OCI-LY7 (cell line): ENCODE measurements around the gene PDILT. TPM values are rescaled to one million over a fixed set of nuclear protein-coding genes. Genes with fewer than 3 reads are reported as not detected.

Source experiments
- BruUV-seq: library from RNA; stranded (reverse); fragments of 400-500 nt; replicated peaks from 2 replicates; lab custom pipeline; 2021; lab: Mats Ljungman, UMichigan
- CTCF ChIA-PET: fragments of 300-600 bp; sonication (Branson Sonifier 250); formaldehyde crosslinking; loops from one replicate; lab custom pipeline; 2022; ENCODE audit warnings: antibody characterized with exemption; ENCODE audit not compliant: unreplicated experiment; lab: Charles Lee
- POLR2A ChIA-PET: fragments of 300-600 bp; sonication (Branson Sonifier 250); formaldehyde crosslinking; loops from one replicate; lab custom pipeline; 2022; ENCODE audit warnings: antibody characterized with exemption; lab: Charles Lee
- DNase-seq: peaks from one replicate; pipeline ENCODE4 v3.0.0-alpha.2; 2015; ENCODE audit warnings: low spot score
- H2AFZ ChIP-seq: fragments of 200-600 bp; sonication (generic), shearing (Covaris generic); 2 replicates; pipeline ENCODE4 v1.6.1; 2014; ENCODE audit warnings: mild to moderate bottlenecking, antibody characterized with exemption, low read length, moderate library complexity
- H3K27ac ChIP-seq: fragments of 200-600 bp; sonication (generic); 2 replicates; pipeline ENCODE4 v1.5.1; 2014; ENCODE audit warnings: mixed run types, low read depth, mild to moderate bottlenecking, moderate library complexity, low read length, inconsistent platforms; ENCODE audit not compliant: poor library complexity, severe bottlenecking
- H3K36me3 ChIP-seq: fragments of 200-600 bp; sonication (generic); 2 replicates; pipeline ENCODE4 v1.6.1; 2014; ENCODE audit warnings: mild to moderate bottlenecking, antibody characterized with exemption, low read length, moderate library complexity, mixed read lengths; ENCODE audit not compliant: insufficient read depth
- H3K4me1 ChIP-seq: fragments of 200-600 bp; sonication (generic); 2 replicates; pipeline ENCODE4 v1.5.1; 2014; ENCODE audit warnings: mild to moderate bottlenecking, low read length; ENCODE audit not compliant: insufficient read depth, poor library complexity, severe bottlenecking
- H3K4me2 ChIP-seq: fragments of 200-600 bp; sonication (generic); 2 replicates; pipeline ENCODE4 v1.6.1; 2014; ENCODE audit warnings: mild to moderate bottlenecking, low read length
- H3K4me3 ChIP-seq: fragments of 200-600 bp; sonication (generic); 2 replicates; pipeline ENCODE4 v1.5.1; 2014; ENCODE audit warnings: mild to moderate bottlenecking, low read depth, low read length; ENCODE audit not compliant: poor library complexity, severe bottlenecking
- H3K79me2 ChIP-seq: fragments of 200-600 bp; sonication (generic); 2 replicates; pipeline ENCODE4 v1.6.1; 2016; ENCODE audit warnings: low read depth, mild to moderate bottlenecking, low read length, moderate library complexity, mixed read lengths; ENCODE audit not compliant: insufficient read depth
- H3K9me2 ChIP-seq: fragments of 200-600 bp; sonication (generic); 2 replicates; pipeline ENCODE4 v1.6.1; 2016; ENCODE audit warnings: mild to moderate bottlenecking, low read length, mixed read lengths; ENCODE audit not compliant: insufficient read depth
- H3K9me3 ChIP-seq: fragments of 200-600 bp; sonication (generic); 2 replicates; pipeline ENCODE4 v1.6.1; 2014; ENCODE audit warnings: mild to moderate bottlenecking, mixed run types, low read length, mixed read lengths
- H4K20me1 ChIP-seq: fragments of 200-600 bp; sonication (generic); 2 replicates; pipeline ENCODE4 v1.6.1; 2014; ENCODE audit warnings: mild to moderate bottlenecking, antibody characterized with exemption, low read length, moderate library complexity, mixed read lengths; ENCODE audit not compliant: insufficient read depth
- CTCF ChIP-seq: fragments of 200-600 bp; sonication (generic); conservative IDR thresholded peaks from 2 replicates; pipeline ENCODE4 v1.5.1; 2014; ENCODE audit warnings: mild to moderate bottlenecking, antibody characterized with exemption, low read length, moderate library complexity, mixed read lengths
- EZH2phosphoT487 ChIP-seq: fragments of 200-600 bp; sonication (generic); IDR thresholded peaks from 2 replicates; pipeline ENCODE4 v1.6.1; 2018; ENCODE audit warnings: low read depth, borderline replicate concordance, mild to moderate bottlenecking, mixed run types, antibody characterized with exemption, low read length, moderate library complexity, mixed read lengths
- intact Hi-C: fragments of 100-400 bp; cut with micrococcal nuclease; formaldehyde crosslinking; loops from one replicate; pipeline ENCODE4 v1.10.0; 2022; ENCODE audit not compliant: unreplicated experiment
- total RNA-seq, 2 experiments: library from RNA; depleted of rRNA in 1 of 2; stranded (reverse); fragments of >200 nt in 1 of 2; shearing (Covaris generic) in 1 of 2; gene quantifications; 2 replicates each; pipeline ENCODE4 v1.2.3, GENCODE V29; 2014 to 2022

Gene PDILT
- total RNA-seq, 2 experiments from 2014 or later = not detected

- TF ChIP-seq EZH2phosphoT487 (no peak), CTCF (no peak)
- Histone ChIP-seq H2AFZ (peak within 1 kb of the TSS; percentile 80), H3K36me3 (no peaks in the 10 kb centered on the region), H3K9me2 (no peaks in the 10 kb centered on the region), H3K4me3 (no peak within 1 kb of the TSS), H3K27ac (no peak within 1 kb of the TSS), H3K4me2 (no peak within 1 kb of the TSS), H3K79me2 (no peaks in the 10 kb centered on the region), H3K9me3 (no peaks in the 10 kb centered on the region), H3K4me1 (no peaks in the 10 kb centered on the region), H4K20me1 (no peaks in the 10 kb centered on the region)
- POLR2A ChIA-PET = interaction anchor here (0.5 kb wide), 1 partner anchor 714 kb away, joined by 3 read pairs; no protein-coding TSS in a partner anchor
- no peak for DNase-seq
- intact Hi-C loops = no loop called here
- no TSS peak for BruUV-seq
- CTCF ChIA-PET = interaction anchor here (0.6 kb wide), 1 partner anchor 66 kb away, joined by 11 read pairs; no protein-coding TSS in a partner anchor
Measured at GRCh38 chr16:20409398-20410120, 5.0 kb upstream of the PDILT start, which contains the start of gene ACSM5. Gene ACSM5, plus strand, starts transcription at chr16:20409534. Its CDS starts 1,951 bp downstream, at chr16:20411485.

GRCh38 chr16:20402651-20403050 lies 1.9 kb downstream of the PDILT start:
- ChIA-PET CTCF (no interaction called here), POLR2A (no interaction called here)
- no peak for TF ChIP-seq CTCF
- TF ChIP-seq EZH2phosphoT487 = no peak
- no peaks in the 10 kb centered on the region for H3K4me1 ChIP-seq
- no peak for DNase-seq
- no peak overlapping the region for H3K4me3 ChIP-seq
- no peaks in the 10 kb centered on the region for H3K9me3 ChIP-seq
- H3K27ac ChIP-seq = no peak overlapping the region
- no peak overlapping the region for H2AFZ ChIP-seq
- no peaks in the 10 kb centered on the region for H3K36me3 ChIP-seq
- no TSS peak for BruUV-seq
- H3K9me2 ChIP-seq = no peaks in the 10 kb centered on the region
- no peaks in the 10 kb centered on the region for H4K20me1 ChIP-seq
- no peaks in the 10 kb centered on the region for H3K79me2 ChIP-seq
- intact Hi-C loops = no loop called here
- no peak overlapping the region for H3K4me2 ChIP-seq

DNA sequence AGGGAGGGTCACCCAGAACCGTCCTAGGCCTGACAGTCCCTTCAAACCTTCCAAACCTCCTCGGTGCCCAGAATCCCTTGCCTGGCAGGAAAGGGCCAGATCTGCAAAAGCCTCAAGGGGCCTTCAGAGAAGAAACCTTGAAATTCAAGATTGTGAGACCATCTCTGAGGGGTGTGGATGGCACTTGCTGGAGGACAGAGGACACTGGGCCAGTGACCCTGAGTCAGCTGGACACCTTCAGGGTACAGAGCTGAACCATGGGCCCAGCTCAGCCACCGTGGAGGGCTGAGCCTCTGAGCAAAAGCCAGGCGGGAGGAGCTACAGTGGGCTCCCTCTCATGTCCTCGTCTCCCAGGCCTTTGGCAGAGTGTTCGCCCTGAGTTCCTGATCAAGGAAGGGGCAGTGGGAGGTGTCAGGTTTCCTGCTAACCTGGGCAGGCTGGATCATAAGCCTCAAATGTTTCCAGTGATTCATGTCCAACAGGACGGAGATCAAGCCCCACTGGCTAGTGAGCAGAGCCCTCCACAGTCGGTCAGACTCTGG lies 3.0 kb downstream of the PDILT start:
- CTCF ChIA-PET = no interaction called here
- Histone ChIP-seq H3K4me1 (no peaks in the 10 kb centered on the region), H3K27ac (no peak overlapping the region), H4K20me1 (no peaks in the 10 kb centered on the region), H3K36me3 (no peaks in the 10 kb centered on the region), H3K79me2 (no peaks in the 10 kb centered on the region), H3K4me3 (no peak overlapping the region), H2AFZ (no peak overlapping the region), H3K9me3 (no peaks in the 10 kb centered on the region), H3K4me2 (no peak overlapping the region), H3K9me2 (no peaks in the 10 kb centered on the region)
- no peak for DNase-seq
- intact Hi-C loops = no loop called here
- BruUV-seq = no TSS peak
- TF ChIP-seq EZH2phosphoT487 = no peak
- no peak for TF ChIP-seq CTCF
- POLR2A ChIA-PET = no interaction called here
